LNCAP (cell line): ENCODE measurements around the gene MYOM3.

Experiments
- TF ChIP-seq, protein P1 (sequence below): fragments of 450-650 bp; IDR thresholded peaks from 2 replicates; pipeline ENCODE4 v1.5.1; 2017; ENCODE audit warnings: mild to moderate bottlenecking

MYOM3 gene

DNA sequence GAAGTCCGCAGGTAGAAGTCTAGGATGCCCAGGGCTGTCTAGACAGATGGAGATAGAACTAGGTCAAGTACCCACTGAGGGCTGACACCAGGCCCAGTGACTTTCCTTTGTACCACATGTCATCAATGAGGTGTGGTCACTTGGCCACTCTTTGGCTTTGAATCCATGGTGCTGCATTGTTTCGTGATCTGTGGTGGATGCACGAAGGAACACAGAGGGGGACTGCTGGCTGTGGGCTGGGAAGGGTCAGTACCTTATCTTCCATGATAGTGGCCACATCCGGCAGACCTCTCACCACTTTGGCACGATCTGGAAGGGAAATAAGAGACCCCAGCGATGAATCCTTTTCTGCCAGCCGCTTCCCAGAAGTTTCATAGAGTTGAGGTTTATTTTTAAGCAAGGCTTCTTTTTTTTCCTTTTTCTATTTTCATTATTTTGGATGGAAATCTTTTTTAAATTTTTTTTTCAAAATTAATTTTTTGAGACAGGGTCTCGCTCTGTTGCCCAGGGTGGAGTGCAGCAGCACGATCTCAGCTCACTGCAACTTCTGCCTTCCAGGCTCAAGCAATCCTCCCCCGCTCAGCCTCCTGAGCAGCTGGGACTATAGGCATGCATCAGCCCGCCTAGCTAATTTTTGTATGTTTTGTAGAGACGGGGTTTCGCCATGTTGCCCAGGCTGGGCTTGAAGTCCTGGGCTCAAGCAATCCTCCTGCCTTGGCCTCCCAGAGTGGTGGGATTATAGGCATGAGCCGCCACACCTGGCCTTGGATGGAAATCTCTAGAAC lies 53.1 kb downstream of the MYOM3 start:
- TF ChIP-seq, protein P1, sequence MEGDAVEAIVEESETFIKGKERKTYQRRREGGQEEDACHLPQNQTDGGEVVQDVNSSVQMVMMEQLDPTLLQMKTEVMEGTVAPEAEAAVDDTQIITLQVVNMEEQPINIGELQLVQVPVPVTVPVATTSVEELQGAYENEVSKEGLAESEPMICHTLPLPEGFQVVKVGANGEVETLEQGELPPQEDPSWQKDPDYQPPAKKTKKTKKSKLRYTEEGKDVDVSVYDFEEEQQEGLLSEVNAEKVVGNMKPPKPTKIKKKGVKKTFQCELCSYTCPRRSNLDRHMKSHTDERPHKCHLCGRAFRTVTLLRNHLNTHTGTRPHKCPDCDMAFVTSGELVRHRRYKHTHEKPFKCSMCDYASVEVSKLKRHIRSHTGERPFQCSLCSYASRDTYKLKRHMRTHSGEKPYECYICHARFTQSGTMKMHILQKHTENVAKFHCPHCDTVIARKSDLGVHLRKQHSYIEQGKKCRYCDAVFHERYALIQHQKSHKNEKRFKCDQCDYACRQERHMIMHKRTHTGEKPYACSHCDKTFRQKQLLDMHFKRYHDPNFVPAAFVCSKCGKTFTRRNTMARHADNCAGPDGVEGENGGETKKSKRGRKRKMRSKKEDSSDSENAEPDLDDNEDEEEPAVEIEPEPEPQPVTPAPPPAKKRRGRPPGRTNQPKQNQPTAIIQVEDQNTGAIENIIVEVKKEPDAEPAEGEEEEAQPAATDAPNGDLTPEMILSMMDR = no peak

DNA sequence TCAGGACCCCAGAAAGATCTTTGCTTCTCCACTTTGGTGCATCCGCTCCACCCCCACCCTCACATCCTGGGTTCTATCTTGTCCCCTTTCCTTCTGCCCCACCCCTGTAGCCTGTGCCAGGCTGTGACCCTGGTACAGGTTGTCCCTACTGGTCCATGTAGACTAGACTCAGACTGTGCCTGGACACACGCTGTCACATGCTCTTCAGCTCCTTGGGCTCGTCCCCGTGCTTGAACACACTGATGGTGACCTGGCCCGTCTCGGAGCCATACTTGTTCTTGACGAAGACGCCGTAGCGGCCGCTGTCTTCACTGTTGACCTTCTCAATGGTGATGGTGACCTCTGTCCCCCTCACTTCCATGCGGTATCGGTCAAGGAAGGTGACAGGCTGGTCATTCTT lies 54.8 kb downstream of the MYOM3 start:
- TF ChIP-seq, protein P1 = no peak

DNA sequence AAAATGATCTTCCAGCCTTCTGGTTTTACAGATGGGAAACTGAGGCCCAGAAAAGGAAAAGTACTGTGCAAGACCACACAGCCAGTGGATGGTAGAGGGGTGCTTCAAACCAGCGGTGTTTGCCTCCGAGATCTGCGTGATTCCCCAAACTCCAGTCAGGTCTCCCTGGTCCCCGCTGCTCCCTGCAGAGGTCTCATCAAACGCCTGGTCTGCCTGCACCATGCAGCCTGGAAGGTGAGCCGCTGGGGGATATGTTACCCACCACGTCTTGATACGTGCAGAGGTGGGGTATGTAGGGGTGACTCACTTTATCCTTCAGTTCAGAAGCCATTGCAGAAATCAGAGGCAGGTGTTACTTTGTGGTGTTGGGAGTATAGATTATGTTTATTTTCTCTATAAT lies 56.3 kb downstream of the MYOM3 start:
- TF ChIP-seq, protein P1 = no peak

DNA sequence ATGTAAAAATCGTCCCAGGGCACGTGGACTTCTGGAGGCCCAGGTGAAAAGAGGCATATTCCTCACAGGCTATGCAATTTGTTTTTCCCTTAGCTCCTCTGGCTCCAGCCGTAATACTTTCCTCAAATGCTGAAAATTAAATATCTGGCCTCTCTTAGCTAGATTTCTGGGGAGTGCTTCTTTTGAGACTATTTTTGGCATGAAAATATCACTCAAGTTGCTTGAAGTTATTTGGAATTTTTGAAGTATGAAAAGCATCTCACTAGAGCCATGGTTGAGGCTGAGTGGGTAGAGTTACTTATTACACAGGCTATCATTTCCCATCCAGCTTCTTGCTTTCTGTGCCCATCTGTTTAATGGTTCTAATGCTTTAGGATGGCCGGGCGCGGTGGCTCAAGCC lies 59.7 kb downstream of the MYOM3 start:
- TF ChIP-seq, protein P1 = no peak

DNA sequence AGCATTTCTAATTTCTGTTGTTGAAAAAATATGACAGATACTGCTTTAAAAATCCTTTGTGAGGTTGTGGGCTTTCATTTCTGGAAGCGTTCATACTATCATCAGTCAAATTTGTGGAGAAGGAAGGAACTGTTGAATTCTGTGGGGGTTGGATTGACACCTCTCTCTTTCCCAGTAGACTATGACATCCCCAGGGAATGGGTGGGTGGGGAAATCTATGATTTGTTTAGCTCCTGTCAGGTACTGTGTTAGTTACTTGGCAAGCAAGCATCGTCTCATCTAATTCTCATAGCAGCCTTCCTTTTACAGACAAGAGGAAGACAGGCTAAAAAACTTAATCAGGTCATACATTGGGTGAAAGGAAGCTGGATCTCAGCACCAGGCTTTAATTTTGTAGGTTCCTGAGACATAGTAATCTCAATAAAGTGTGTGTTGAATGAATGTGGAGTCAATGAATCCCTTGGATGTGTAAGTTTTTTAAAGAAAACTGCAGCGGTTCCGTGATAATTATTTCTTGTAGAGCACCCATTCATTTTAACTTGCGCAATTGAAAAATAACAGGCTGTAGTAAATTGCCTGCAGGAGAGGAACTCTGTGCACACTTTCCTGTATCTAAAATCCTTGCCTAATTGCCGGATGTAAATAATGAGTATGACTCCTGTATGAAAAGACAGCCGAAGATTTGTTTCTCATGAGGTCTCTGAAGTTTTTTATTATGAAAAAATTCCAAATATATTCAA lies 60.6 kb downstream of the MYOM3 start:
- TF ChIP-seq, protein P1 = no peak

DNA sequence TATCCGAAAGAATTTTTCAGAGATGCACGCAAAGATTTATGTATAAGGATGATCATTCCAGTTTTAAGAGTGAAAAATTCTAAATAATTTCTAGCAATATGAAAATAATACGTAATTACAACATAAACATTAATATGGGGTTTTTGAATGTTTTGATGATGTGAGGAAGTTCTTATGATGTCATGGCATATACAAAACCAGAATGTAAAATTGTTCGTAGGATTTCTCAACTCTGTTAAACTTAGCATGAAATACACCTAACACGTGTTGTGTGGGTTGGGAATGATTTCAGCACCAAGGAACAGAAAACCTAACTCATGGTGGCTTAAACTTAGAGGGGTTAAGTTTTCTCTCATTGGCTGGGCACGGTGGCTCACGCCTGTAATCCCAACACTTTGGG lies 62.2 kb downstream of the MYOM3 start:
- TF ChIP-seq, protein P1 = no peak

DNA sequence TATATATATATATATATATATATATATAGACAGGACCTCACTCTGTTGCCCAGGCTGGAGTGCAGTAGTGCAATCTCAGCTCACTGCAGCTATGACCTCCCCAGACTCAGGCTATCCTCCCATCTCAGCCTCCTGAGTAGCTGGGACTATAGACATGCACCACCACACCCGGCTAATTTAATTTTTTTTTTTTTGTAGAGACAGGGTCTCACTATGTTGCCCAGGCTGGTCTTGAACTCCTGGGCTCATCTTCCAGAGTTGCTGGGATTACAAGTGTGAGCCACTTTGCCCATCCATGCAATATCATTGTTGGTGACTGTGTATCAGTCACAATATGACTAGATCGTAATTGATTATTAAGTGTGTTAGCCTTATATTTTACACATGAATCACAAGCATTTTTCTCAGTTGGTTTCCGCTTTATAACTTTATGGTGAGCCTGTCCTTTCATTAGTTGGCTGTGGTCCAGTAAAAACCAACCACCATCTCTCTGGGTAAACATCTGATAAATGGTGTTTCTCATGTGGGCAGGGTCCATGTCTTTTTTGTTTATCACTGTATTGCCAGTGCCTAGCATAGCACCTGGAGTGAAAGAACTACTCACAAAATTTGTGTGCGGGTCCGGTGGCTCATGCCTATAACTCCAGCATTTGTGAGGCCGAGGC lies 63.6 kb downstream of the MYOM3 start:
- TF ChIP-seq, protein P1 = no peak
